HG02840 (cell line): ENCODE data around the gene SNAPC4.
"Not testable (repeated sequence)": the region's sequence is repeated elsewhere in the genome, so short reads cannot be mapped to it uniquely, and the experiment has no call there.

Source experiments
- ATAC-seq: cut with Tn5 transposase; IDR thresholded peaks from one replicate; pipeline ENCODE4 v1.9.1; 2021; ENCODE audit warnings: mild to moderate bottlenecking, moderate library complexity, moderate number of reproducible peaks; ENCODE audit not compliant: unreplicated experiment, low FRiP score

SNAPC4 gene

GRCh38 chr9:136434580-136435169, 34.7 kb upstream of the SNAPC4 start:
- no peak for ATAC-seq

- ATAC-seq: no peak
Observed at GRCh38 chr9:136433849-136434579, 34.0 kb upstream of the SNAPC4 start.

GRCh38 chr9:136433043-136433715, 33.2 kb upstream of the SNAPC4 start:
- ATAC-seq: no peak

- ATAC-seq: no peak
Observed at GRCh38 chr9:136432591-136432990, 32.6 kb upstream of the SNAPC4 start.

GRCh38 chr9:136431782-136432350, 31.9 kb upstream of the SNAPC4 start:
- no peak for ATAC-seq

GRCh38 chr9:136430588-136431234, 30.7 kb upstream of the SNAPC4 start:
- no peak for ATAC-seq

- ATAC-seq: no peak
Observed at GRCh38 chr9:136429683-136430491, 29.9 kb upstream of the SNAPC4 start.

- no peak for ATAC-seq
Observed at GRCh38 chr9:136429075-136429628, 29.2 kb upstream of the SNAPC4 start.

- no peak for ATAC-seq
Observed at GRCh38 chr9:136426787-136427186, 26.8 kb upstream of the SNAPC4 start.

GRCh38 chr9:136425367-136425766, 25.4 kb upstream of the SNAPC4 start:
- not testable (repeated sequence) for ATAC-seq

GRCh38 chr9:136424750-136425362, 24.9 kb upstream of the SNAPC4 start:
- ATAC-seq: no peak

- ATAC-seq: no peak
Observed at GRCh38 chr9:136423432-136424146, 23.6 kb upstream of the SNAPC4 start.

- no peak for ATAC-seq
Observed at GRCh38 chr9:136422876-136423275, 22.9 kb upstream of the SNAPC4 start.

- no peak for ATAC-seq
Observed at GRCh38 chr9:136421791-136422190, 21.8 kb upstream of the SNAPC4 start.

GRCh38 chr9:136419092-136419420, 19.1 kb upstream of the SNAPC4 start:
- no peak for ATAC-seq

- no peak for ATAC-seq
Observed at GRCh38 chr9:136418182-136419091, 18.5 kb upstream of the SNAPC4 start.

GRCh38 chr9:136416914-136417313, 16.9 kb upstream of the SNAPC4 start:
- no peak for ATAC-seq

- ATAC-seq: no peak
Observed at GRCh38 chr9:136416427-136416826, 16.5 kb upstream of the SNAPC4 start.
